ENCODE measurements around the gene CTDP1. TPM values are rescaled to one million over a fixed set of nuclear protein-coding genes. Genes with fewer than 3 reads are reported as not detected.

CTDP1 gene
- total RNA-seq, 4 donors from 2014 or later: 12.3 to 21.8 (median 16.5) TPM

DNA sequence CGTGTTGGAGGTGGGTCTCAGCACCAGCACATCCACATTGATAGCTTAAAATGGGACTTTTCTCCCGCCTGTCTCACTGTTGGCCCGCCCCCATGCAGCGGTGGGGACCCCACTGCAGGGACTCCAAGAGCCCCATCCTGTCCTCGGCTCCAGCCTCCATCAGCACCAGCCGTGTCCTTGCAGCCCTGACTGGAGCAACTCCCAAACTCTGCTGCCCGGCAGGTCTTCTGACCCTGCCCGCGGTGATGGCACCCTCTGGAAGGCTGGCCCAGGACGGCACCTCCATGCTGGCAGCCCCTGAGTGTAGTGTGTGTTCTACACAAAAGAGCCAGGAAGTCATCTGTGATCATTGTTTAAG lies 76.5 kb downstream of the CTDP1 start:
- no peak for DNase-seq
- Histone ChIP-seq H3K4me3 (no peak overlapping the region), H3K27ac (no peak overlapping the region), H3K27me3 (no peaks in the 10 kb centered on the region), H3K36me3 (peaks cover 0 to 30% of the 10 kb centered on the region in 2 donors), H3K9me3 (no peaks in the 10 kb centered on the region), H3K4me1 (no peaks in the 10 kb centered on the region)
- no peak for ATAC-seq
- in situ Hi-C loops (cut with MboI; ENCODE audit: low sequenced_read_pairs in 4 of 4) (no loop called here), intact Hi-C loops (cut with DNase I; ENCODE audit: low total_unique reads) (no loop called here)
- TF ChIP-seq POLR2A (IDR thresholded peaks at IDR 0.05): no peak
- TF ChIP-seq, protein P1, sequence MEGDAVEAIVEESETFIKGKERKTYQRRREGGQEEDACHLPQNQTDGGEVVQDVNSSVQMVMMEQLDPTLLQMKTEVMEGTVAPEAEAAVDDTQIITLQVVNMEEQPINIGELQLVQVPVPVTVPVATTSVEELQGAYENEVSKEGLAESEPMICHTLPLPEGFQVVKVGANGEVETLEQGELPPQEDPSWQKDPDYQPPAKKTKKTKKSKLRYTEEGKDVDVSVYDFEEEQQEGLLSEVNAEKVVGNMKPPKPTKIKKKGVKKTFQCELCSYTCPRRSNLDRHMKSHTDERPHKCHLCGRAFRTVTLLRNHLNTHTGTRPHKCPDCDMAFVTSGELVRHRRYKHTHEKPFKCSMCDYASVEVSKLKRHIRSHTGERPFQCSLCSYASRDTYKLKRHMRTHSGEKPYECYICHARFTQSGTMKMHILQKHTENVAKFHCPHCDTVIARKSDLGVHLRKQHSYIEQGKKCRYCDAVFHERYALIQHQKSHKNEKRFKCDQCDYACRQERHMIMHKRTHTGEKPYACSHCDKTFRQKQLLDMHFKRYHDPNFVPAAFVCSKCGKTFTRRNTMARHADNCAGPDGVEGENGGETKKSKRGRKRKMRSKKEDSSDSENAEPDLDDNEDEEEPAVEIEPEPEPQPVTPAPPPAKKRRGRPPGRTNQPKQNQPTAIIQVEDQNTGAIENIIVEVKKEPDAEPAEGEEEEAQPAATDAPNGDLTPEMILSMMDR (IDR thresholded peaks at IDR 0.05 in 4 of 5, conservative IDR thresholded peaks at IDR 0.05 in 1 of 5): no peak

DNA sequence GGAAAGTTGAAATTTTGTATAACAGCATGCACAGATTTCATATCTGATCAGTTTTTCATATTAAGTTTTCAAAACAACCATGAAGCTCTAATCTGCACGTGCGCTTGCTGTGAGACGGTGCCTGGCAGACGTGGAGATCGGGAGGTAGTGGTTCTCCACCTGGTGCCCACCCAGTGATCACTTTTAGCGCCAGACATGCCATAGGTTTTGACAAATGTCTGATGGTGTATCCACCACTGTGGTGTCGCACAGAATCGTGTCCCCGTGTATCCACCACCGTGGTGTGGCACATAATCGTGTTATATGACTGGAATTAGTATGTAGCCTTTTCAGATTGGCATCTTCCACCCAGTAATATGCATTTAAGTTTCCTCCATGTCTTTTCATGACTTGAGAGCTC lies 77.2 kb downstream of the CTDP1 start:
- no peak overlapping the region for H3K27ac ChIP-seq
- H3K9me3 ChIP-seq: no peaks in the 10 kb centered on the region
- H3K4me1 ChIP-seq: no peaks in the 10 kb centered on the region
- intact Hi-C loops (cut with DNase I; ENCODE audit: low total_unique reads): no loop called here
- no peak for ATAC-seq
- DNase-seq: no peak
- no peaks in the 10 kb centered on the region for H3K27me3 ChIP-seq
- TF ChIP-seq, protein P1 (IDR thresholded peaks at IDR 0.05 in 4 of 5, conservative IDR thresholded peaks at IDR 0.05 in 1 of 5): no peak
- TF ChIP-seq POLR2A (IDR thresholded peaks at IDR 0.05): no peak
- H3K4me3 ChIP-seq: no peak overlapping the region
- peaks cover 0 to 30% of the 10 kb centered on the region in 2 donors for H3K36me3 ChIP-seq
- in situ Hi-C loops (cut with MboI; ENCODE audit: low sequenced_read_pairs in 4 of 4): no loop called here

DNA sequence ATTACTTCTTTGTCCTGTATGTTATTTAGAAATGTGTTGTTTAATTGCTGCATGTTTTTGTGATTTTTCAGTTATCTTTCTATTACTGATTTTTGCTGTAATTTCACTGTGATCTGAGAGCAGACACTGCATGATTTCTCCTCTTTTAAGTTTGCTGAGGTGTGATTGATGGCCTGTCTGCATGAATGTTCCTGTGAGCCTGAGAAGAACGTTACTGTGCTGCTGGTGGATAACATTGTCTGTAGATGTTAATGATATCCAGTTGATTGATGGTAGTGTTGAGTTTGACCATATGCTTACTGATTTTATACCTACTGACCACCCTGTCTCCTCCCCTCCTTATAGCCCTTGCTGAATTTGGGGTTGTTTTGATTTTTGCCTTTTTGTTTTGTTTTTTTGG lies 80.7 kb downstream of the CTDP1 start:
- Histone ChIP-seq H3K36me3 (peaks cover 0 to 8% of the 10 kb centered on the region in 2 donors), H3K27ac (no peak overlapping the region), H3K9me3 (no peaks in the 10 kb centered on the region), H3K4me3 (no peak overlapping the region), H3K4me1 (no peaks in the 10 kb centered on the region), H3K27me3 (no peaks in the 10 kb centered on the region)
- DNase-seq (no peak), ATAC-seq (no peak)
- no peak for TF ChIP-seq POLR2A (IDR thresholded peaks at IDR 0.05)
- TF ChIP-seq, protein P1 (IDR thresholded peaks at IDR 0.05 in 4 of 5, conservative IDR thresholded peaks at IDR 0.05 in 1 of 5): no peak
- intact Hi-C loops (cut with DNase I; ENCODE audit: low total_unique reads): no loop called here
- in situ Hi-C loops (cut with MboI; ENCODE audit: low sequenced_read_pairs in 4 of 4): no loop called here

DNA sequence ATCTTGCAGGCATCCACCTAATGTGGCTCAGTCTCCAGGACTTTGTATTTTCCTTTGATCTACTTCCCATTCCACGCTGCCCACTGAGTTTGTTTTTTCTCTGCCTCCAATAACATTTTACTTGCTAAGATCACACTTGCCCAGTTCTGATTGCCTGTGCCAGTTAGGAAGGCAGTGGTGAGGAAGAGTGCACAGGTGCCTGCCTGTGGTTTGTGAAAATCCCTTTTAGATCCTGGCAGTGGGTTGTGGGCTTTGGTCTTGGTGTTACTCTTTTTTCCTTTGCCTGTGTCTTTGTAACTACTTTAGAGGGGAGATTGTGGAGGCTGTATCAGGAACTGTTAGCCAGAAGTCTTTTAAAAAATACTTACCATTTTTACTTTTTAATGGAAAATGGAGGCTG lies 81.3 kb downstream of the CTDP1 start:
- no peaks in the 10 kb centered on the region for H3K9me3 ChIP-seq
- ATAC-seq: no peak
- peaks cover 0 to 3% of the 10 kb centered on the region in 2 donors for H3K36me3 ChIP-seq
- in situ Hi-C loops (cut with MboI; ENCODE audit: low sequenced_read_pairs in 4 of 4) (no loop called here), intact Hi-C loops (cut with DNase I; ENCODE audit: low total_unique reads) (no loop called here)
- H3K27ac ChIP-seq: no peak overlapping the region
- no peak for DNase-seq
- no peak overlapping the region for H3K4me3 ChIP-seq
- no peaks in the 10 kb centered on the region for H3K27me3 ChIP-seq
- no peaks in the 10 kb centered on the region for H3K4me1 ChIP-seq
- TF ChIP-seq, protein P1 (IDR thresholded peaks at IDR 0.05 in 4 of 5, conservative IDR thresholded peaks at IDR 0.05 in 1 of 5): no peak
- TF ChIP-seq POLR2A (IDR thresholded peaks at IDR 0.05): no peak

DNA sequence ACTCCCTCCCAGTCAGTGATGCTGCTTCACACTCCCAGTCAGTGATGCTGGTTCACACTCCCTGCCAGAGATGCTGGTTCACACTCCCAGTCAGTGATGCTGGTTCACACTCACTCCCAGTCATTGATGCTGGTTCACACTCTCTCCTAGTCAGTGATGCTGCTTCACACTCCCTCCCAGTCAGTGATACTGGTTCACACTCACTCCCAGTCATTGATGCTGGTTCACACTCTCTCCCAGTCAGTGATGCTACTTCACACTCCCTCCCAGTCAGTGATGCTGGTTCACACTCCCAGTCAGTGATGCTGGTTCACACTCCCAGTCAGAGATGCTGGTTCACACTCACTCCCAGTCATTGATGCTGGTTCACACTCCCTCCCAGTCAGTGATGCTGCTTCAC lies 83.8 kb downstream of the CTDP1 start:
- DNase-seq (no peak), ATAC-seq (no peak)
- TF ChIP-seq, protein P1 (IDR thresholded peaks at IDR 0.05 in 4 of 5, conservative IDR thresholded peaks at IDR 0.05 in 1 of 5): no peak
- no peak for TF ChIP-seq POLR2A (IDR thresholded peaks at IDR 0.05)
- in situ Hi-C loops (cut with MboI; ENCODE audit: low sequenced_read_pairs in 4 of 4) (no loop called here), intact Hi-C loops (cut with DNase I; ENCODE audit: low total_unique reads) (no loop called here)
- Histone ChIP-seq H3K27me3 (no peaks in the 10 kb centered on the region), H3K9me3 (peaks cover 0 to 8% (median 0%) of the 10 kb centered on the region in 3 donors), H3K27ac (no peak overlapping the region), H3K4me3 (no peak overlapping the region), H3K36me3 (no peaks in the 10 kb centered on the region), H3K4me1 (no peaks in the 10 kb centered on the region)

All from gastrocnemius medialis (tissue), 4 donors.